Measurements from ENCODE around the gene SHISA4. TPM values are rescaled to one million over a fixed set of nuclear protein-coding genes. Genes with fewer than 3 reads are reported as not detected.

The SHISA4 gene
- total and polyA plus RNA-seq, 2 of the 8 experiments (the other 6 are each of a cell fraction or from before 2014, with no cell fraction given) = 7.8 to 28.9 TPM

DNA sequence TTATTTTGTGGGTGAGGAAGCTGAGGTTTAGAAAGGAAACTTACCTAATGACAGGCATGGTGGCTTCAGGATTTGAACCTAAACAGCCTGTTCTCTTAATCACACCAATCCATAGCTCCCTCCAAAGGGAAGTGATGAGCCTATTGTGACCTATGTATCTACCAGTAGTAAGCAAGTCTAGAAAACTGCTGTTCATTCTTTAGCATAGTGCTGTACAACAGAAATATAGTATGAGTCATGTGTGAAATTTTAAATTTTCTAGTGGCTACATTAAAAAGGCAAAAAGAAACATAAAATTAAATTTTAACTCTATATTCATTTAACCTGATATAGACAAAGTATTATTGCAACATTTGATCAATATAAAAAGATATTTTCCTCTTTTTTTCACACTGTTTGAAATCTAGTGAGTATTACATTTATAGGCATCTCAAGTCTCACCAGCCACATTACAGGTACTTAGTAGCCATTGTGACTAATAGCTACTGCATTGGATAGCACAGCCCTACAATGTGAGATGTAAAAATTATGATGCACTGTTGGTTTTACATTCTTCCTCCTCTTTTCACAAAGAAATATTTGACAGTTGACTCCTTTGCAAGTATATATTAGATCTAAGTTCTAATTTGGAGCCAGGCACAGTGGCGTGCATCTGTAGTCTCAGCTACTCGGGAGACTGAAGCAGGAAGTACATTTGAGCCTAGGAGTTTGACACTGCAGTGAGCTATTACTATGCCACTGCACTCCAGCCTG, 43.2 kb upstream of the SHISA4 start:
- no peak overlapping the region for H2BK12ac ChIP-seq (ENCODE audit: low read depth, low read length)
- peaks cover 0 to 9% (median 1%) of the 10 kb centered on the region in 4 experiments; a peak in 2 of 7 replicates for H3K4me1 ChIP-seq (replicated peaks in 1 of 4; ENCODE audit: control insufficient read depth in 3 of 4, insufficient read depth in 4 of 4, low read length in 3 of 4)
- H2BK15ac ChIP-seq (ENCODE audit: low read length) = no peak overlapping the region
- ChIA-PET POLR2A (ENCODE audit: partially characterized antibody) (interaction anchor here (0.6 to 1.6 kb wide), 3 partner anchors 13 to 109 kb away, joined by 3 to 6 read pairs (median 3); partner anchors contain the start of gene TIMM17A), CTCF (ENCODE audit: partially characterized antibody) (interaction anchor here (1.1 to 1.5 kb wide), 3 partner anchors 9 to 136 kb away, joined by 3 to 8 read pairs (median 5); no protein-coding TSS in a partner anchor)
- no peak for DNase-seq (ENCODE audit: low read depth in 1 of 2, low spot score in 2 of 2)
- H3K56ac ChIP-seq (replicated peaks; ENCODE audit: insufficient read length, low read depth, low read length) = no peak overlapping the region
- no peak overlapping the region for H3K4me3 ChIP-seq (ENCODE audit: extremely low read depth in 1 of 4, insufficient read depth in 2 of 4, low read depth in 3 of 4, low read length in 4 of 4)
- H3K23me2 ChIP-seq (ENCODE audit: low read depth, low read length) = no peaks in the 10 kb centered on the region
- H3K79me2 ChIP-seq (ENCODE audit: control insufficient read depth in 1 of 2, insufficient read depth in 2 of 2, low read length in 2 of 2) = peaks cover 11 to 79% of the 10 kb centered on the region in 2 experiments
- H3K9me3 ChIP-seq (ENCODE audit: insufficient read depth in 2 of 2, low read depth in 1 of 2, low read length in 1 of 2) = no peaks in the 10 kb centered on the region
- no peak overlapping the region for H3K14ac ChIP-seq (ENCODE audit: insufficient read length)
- H3K4ac ChIP-seq (replicated peaks; ENCODE audit: insufficient read length, low read depth, low read length) = no peak overlapping the region
- no peak overlapping the region for H2AK5ac ChIP-seq (ENCODE audit: low read depth, low read length)
- peaks cover 4% of the 10 kb centered on the region for H3K79me1 ChIP-seq (ENCODE audit: low read depth, low read length)
- no peak overlapping the region for H4K5ac ChIP-seq (ENCODE audit: insufficient read length, low read depth, low read length)
- no peak overlapping the region for H4K8ac ChIP-seq (ENCODE audit: extremely low read depth, insufficient read depth, low read length)
- WGBS, 2 experiments (ENCODE audit: extremely low coverage in 1 of 2, insufficient coverage in 1 of 2, insufficient read length in 1 of 2, insufficient replicate concordance in 2 of 2, low coverage in 1 of 2, low lambda C conversion rate in 2 of 2, missing lambda C conversion rate in 1 of 2) = 92% methylated on average over 2 of the region's 2 CpGs; no CpG with 5 or more reads in 1 of the 2 experiments
- H3K4me2 ChIP-seq (ENCODE audit: insufficient read depth in 1 of 2, low read depth in 2 of 2, low read length in 2 of 2) = no peak overlapping the region
- no peak overlapping the region for H3K18ac ChIP-seq (ENCODE audit: extremely low read depth, low read length)
- no peaks in the 10 kb centered on the region for H3K27me3 ChIP-seq (replicated peaks in 1 of 4; ENCODE audit: control insufficient read depth in 3 of 4, extremely low read depth in 1 of 4, insufficient read depth in 3 of 4, low read length in 3 of 4)
- H2BK5ac ChIP-seq (ENCODE audit: low read depth, low read length) = no peak overlapping the region
- no peak overlapping the region for H4K91ac ChIP-seq (replicated peaks; ENCODE audit: insufficient read length, low read length)
- H4K20me1 ChIP-seq (replicated peaks in 1 of 2; ENCODE audit: control insufficient read depth in 1 of 2, insufficient read depth in 2 of 2, low read length in 2 of 2) = peaks cover 16 to 21% of the 10 kb centered on the region in 2 experiments
- no peak overlapping the region for H2BK20ac ChIP-seq (ENCODE audit: low read length)
- H3K9ac ChIP-seq (replicated peaks in 1 of 4; ENCODE audit: extremely low read depth in 1 of 4, low read depth in 3 of 4, low read length in 3 of 4) = no peak overlapping the region; a peak in 1 of 7 replicates
- no peak overlapping the region for H2AFZ ChIP-seq (ENCODE audit: low read length)
- no peak overlapping the region for H3K27ac ChIP-seq (ENCODE audit: low read depth, low read length)
- peaks cover 16 to 36% (median 29%) of the 10 kb centered on the region in 4 experiments for H3K36me3 ChIP-seq (ENCODE audit: control insufficient read depth in 2 of 4, insufficient read depth in 4 of 4, low read length in 3 of 4)
- H3K23ac ChIP-seq (ENCODE audit: insufficient read length) = no peak overlapping the region
- no peak overlapping the region for H2BK120ac ChIP-seq (replicated peaks; ENCODE audit: low read depth, low read length)
- no peak for FAIRE-seq
- no peak for TF ChIP-seq HDAC6 (IDR thresholded peaks at IDR 0.05; ENCODE audit: low read depth, low read length)
- TF ChIP-seq KDM5A (IDR thresholded peaks at IDR 0.05; ENCODE audit: low read length) = no peak
- TF ChIP-seq TAF1 (IDR thresholded peaks at IDR 0.05; ENCODE audit: low read depth, low read length) = no peak
- TF ChIP-seq POLR2AphosphoS5 (IDR thresholded peaks at IDR 0.05; ENCODE audit: low read depth, low read length) = no peak

All from H1 (cell line).